Cardiac fibroblast (primary cell): ENCODE data around the gene ARRDC3.
"Not testable (repeated sequence)": the region's sequence is repeated elsewhere in the genome, so short reads cannot be mapped to it uniquely, and the experiment has no call there.

Source experiments
- DNase-seq, 2 donors: peaks; one replicate each; pipeline versions ENCODE4 v3.0.0 to v3.0.0-alpha.2; 2010; ENCODE audit warnings: low read depth in 2 of 2
- H3K4me3 ChIP-seq, 2 donors: replicated peaks in 1 of 2; 1 replicate in 1 of 2; 2 replicates in 1 of 2; pipeline ENCODE4 v1.5.1; 2011; ENCODE audit warnings: low read depth in 2 of 2, low read length in 2 of 2, mild to moderate bottlenecking in 2 of 2, moderate library complexity in 1 of 2
- CTCF ChIP-seq: IDR thresholded peaks from one replicate; pipeline ENCODE4 v1.5.1; 2011; ENCODE audit warnings: low read depth, mild to moderate bottlenecking, low read length, inconsistent platforms

The ARRDC3 gene

GRCh38 chr5:91361055-91361701 lies 21.9 kb downstream of the ARRDC3 start:
- DNase-seq = peak in 1 of 2 donors; percentile 43
- H3K4me3 ChIP-seq = no peak overlapping the region
- no peak for TF ChIP-seq CTCF

- no peak overlapping the region for H3K4me3 ChIP-seq
- TF ChIP-seq CTCF = no peak
- DNase-seq = peak in 1 of 2 donors; percentile 13
These were observed 23.0 kb downstream of the ARRDC3 start for GRCh38 chr5:91359962-91360609.

- no peak for TF ChIP-seq CTCF
- DNase-seq = peak in 1 of 2 donors; percentile 13
- no peak overlapping the region for H3K4me3 ChIP-seq
These were observed 25.3 kb downstream of the ARRDC3 start for GRCh38 chr5:91357806-91358205.

- no peak overlapping the region for H3K4me3 ChIP-seq
- no peak for DNase-seq
- no peak for TF ChIP-seq CTCF
These were observed 26.0 kb downstream of the ARRDC3 start for GRCh38 chr5:91357012-91357634.

- H3K4me3 ChIP-seq, DNase-seq: not testable (repeated sequence)
These were observed 28.2 kb downstream of the ARRDC3 start for GRCh38 chr5:91354867-91355266.

- TF ChIP-seq CTCF = no peak
- no peak for DNase-seq
These were observed 30.1 kb downstream of the ARRDC3 start for GRCh38 chr5:91352831-91353695.

More at GRCh38 chr5:91352831-91353695, 30.1 kb downstream of the ARRDC3 start:
- H3K4me3 ChIP-seq = no peak overlapping the region
